ENCODE measurements around the gene CR1.
"Not testable (repeated sequence)": the region's sequence is repeated elsewhere in the genome, so short reads cannot be mapped to it uniquely, and the experiment has no call there.

DNA sequence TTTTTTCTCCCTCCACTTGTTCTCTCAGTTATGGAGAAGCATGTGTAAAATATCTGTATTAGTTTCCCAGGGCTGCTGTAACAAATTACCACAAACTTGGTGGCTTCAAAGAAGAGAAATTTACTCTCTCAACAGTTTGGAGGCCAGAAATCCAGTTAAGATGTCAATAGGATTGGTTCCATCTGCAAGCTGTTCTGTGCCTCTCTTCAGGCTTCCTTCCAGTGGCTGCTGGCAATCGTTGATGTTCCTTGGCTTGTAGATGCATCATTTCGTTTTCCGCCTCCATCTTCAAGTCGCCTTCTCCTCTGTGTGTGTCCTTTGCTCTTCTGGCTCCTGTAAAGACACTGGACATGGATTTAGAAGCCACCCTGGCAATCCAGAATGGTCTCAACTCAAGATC, 194.6 kb downstream of the CR1 start:
- not testable (repeated sequence) for TF ChIP-seq CREB1 (CRISPR knock-in tag; IDR thresholded peaks at IDR 0.05; ENCODE audit: low read depth); EZH2 (IDR thresholded peaks at IDR 0.05; ENCODE audit: low read depth, unreplicated experiment); POLR2AphosphoS5 (IDR thresholded peaks at IDR 0.05; ENCODE audit: low read depth); NANOG (IDR thresholded peaks at IDR 0.05; ENCODE audit: borderline replicate concordance); ZNF114 (CRISPR knock-in tag; IDR thresholded peaks at IDR 0.05); ZNF331 (CRISPR knock-in tag; IDR thresholded peaks at IDR 0.05; ENCODE audit: low read depth); EZH2phosphoT487 (IDR thresholded peaks at IDR 0.05; ENCODE audit: unreplicated experiment); JUNB (IDR thresholded peaks at IDR 0.05; ENCODE audit: unreplicated experiment); STAT1 (IDR thresholded peaks at IDR 0.05; ENCODE audit: unreplicated experiment)
- TF ChIP-seq, protein P1, sequence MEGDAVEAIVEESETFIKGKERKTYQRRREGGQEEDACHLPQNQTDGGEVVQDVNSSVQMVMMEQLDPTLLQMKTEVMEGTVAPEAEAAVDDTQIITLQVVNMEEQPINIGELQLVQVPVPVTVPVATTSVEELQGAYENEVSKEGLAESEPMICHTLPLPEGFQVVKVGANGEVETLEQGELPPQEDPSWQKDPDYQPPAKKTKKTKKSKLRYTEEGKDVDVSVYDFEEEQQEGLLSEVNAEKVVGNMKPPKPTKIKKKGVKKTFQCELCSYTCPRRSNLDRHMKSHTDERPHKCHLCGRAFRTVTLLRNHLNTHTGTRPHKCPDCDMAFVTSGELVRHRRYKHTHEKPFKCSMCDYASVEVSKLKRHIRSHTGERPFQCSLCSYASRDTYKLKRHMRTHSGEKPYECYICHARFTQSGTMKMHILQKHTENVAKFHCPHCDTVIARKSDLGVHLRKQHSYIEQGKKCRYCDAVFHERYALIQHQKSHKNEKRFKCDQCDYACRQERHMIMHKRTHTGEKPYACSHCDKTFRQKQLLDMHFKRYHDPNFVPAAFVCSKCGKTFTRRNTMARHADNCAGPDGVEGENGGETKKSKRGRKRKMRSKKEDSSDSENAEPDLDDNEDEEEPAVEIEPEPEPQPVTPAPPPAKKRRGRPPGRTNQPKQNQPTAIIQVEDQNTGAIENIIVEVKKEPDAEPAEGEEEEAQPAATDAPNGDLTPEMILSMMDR (conservative IDR thresholded peaks at IDR 0.05; ENCODE audit: low read depth in 2 of 2) = not testable (repeated sequence)
- TF ChIP-seq, protein P2, sequence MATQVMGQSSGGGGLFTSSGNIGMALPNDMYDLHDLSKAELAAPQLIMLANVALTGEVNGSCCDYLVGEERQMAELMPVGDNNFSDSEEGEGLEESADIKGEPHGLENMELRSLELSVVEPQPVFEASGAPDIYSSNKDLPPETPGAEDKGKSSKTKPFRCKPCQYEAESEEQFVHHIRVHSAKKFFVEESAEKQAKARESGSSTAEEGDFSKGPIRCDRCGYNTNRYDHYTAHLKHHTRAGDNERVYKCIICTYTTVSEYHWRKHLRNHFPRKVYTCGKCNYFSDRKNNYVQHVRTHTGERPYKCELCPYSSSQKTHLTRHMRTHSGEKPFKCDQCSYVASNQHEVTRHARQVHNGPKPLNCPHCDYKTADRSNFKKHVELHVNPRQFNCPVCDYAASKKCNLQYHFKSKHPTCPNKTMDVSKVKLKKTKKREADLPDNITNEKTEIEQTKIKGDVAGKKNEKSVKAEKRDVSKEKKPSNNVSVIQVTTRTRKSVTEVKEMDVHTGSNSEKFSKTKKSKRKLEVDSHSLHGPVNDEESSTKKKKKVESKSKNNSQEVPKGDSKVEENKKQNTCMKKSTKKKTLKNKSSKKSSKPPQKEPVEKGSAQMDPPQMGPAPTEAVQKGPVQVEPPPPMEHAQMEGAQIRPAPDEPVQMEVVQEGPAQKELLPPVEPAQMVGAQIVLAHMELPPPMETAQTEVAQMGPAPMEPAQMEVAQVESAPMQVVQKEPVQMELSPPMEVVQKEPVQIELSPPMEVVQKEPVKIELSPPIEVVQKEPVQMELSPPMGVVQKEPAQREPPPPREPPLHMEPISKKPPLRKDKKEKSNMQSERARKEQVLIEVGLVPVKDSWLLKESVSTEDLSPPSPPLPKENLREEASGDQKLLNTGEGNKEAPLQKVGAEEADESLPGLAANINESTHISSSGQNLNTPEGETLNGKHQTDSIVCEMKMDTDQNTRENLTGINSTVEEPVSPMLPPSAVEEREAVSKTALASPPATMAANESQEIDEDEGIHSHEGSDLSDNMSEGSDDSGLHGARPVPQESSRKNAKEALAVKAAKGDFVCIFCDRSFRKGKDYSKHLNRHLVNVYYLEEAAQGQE (IDR thresholded peaks at IDR 0.05; ENCODE audit: unreplicated experiment) = not testable (repeated sequence)
- TF ChIP-seq, protein P3, sequence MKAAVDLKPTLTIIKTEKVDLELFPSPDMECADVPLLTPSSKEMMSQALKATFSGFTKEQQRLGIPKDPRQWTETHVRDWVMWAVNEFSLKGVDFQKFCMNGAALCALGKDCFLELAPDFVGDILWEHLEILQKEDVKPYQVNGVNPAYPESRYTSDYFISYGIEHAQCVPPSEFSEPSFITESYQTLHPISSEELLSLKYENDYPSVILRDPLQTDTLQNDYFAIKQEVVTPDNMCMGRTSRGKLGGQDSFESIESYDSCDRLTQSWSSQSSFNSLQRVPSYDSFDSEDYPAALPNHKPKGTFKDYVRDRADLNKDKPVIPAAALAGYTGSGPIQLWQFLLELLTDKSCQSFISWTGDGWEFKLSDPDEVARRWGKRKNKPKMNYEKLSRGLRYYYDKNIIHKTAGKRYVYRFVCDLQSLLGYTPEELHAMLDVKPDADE (IDR thresholded peaks at IDR 0.05) = not testable (repeated sequence)

Measured in GM23338 (cell line).